Measurements from ENCODE around the gene ARID3A.
"Not testable (repeated sequence)": the region's sequence is repeated elsewhere in the genome, so short reads cannot be mapped to it uniquely, and the experiment has no call there.

ARID3A gene, protein sequence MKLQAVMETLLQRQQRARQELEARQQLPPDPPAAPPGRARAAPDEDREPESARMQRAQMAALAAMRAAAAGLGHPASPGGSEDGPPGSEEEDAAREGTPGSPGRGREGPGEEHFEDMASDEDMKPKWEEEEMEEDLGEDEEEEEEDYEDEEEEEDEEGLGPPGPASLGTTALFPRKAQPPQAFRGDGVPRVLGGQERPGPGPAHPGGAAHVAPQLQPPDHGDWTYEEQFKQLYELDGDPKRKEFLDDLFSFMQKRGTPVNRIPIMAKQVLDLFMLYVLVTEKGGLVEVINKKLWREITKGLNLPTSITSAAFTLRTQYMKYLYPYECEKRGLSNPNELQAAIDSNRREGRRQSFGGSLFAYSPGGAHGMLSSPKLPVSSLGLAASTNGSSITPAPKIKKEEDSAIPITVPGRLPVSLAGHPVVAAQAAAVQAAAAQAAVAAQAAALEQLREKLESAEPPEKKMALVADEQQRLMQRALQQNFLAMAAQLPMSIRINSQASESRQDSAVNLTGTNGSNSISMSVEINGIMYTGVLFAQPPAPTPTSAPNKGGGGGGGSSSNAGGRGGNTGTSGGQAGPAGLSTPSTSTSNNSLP
- 14.2 to 72.6 (median 43.3) reads per million in 18 experiments for total RNA-seq

DNA sequence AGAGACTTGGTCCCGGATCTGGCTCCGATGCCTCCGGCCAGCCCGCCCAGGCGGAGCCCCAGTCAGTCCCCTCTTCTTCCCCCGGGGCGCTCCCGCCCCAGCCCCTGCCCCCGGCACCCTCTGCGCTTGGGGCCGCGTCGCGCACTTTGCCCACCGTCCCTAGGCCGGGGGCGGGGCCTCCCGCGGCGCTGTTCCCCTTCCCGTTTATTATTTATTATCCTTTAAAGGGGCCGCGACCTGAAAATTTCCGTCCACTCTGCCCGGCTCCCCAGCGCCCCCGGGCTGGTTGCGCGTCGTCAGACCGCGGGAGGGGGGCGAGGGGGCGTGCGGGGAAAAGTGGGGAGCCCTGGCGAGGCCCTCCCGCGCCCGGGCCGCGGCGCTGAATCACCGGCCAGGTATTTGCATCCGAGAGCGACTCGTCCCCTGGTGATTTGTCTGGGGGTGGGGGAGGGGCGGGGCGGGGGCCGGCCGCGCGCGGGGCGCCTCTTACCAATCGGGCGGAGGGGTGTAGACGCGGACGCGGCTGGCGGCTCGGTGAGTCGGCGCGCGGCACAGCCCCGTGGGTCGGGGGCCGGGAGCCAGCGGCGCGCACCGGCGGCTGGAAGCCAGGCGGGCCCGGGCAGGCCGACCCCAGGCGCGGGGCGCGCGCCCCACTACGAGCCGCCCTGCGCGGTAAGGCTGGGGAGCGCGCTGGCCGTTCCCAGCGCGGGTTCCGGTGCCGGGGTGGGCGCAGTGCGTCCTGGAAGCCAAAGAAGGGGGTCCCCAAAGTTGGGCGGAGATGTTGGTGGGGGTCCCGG, at the start of gene ARID3A:
ARID3A (plus strand) TSS at position 510 of the 797 bp plus-strand sequence. CDS start 3,494 bp downstream, outside the sequence.
- peak; percentile 77 to 82 for DNase-seq

DNA sequence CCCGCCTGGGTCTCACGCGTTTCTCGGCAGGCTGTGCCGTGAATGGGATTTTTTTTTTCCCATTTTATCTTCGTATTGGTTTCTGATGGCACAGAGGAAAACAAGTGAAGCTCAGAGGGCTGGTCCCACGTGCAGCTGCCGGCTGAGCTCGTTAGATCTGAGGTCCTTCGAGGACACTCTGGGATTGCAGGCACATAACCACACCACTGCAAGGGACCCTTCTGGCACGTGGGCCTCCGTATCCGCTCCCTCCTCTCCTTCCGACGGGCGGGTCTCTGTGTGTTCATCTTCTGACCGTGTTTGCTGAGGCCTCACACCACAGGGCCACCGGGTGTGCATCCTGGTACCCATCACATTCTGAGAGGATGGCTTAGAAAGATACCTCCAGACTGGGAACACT, 49.7 kb upstream of the ARID3A start:
- no peak for DNase-seq

DNA sequence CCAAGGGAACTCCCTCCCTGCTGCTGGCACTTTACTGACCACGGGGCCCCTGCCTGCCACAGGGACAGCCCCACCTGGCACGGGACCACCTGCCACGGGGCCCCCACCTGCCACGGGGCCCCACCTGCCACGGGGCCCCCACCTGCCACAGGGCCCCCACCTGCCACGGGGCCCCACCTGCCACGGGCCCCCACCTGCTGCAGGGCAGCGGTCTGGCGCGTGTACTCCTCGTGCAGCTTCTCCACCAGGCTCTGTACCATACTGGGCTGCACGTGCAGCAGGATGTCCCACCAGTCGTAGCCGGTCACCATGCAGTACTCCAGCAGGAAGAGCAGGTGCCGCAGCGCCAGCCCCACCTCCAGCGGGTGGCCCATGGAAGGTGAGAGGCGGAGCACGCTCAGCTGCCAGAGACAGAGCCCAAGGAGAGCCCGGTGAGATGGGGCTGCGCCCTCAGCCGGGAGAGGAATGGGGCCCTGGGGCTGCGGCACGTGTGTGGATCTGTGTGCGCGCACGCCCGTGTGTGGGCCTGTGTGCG, 49.0 kb upstream of the ARID3A start:
- no peak for DNase-seq

DNA sequence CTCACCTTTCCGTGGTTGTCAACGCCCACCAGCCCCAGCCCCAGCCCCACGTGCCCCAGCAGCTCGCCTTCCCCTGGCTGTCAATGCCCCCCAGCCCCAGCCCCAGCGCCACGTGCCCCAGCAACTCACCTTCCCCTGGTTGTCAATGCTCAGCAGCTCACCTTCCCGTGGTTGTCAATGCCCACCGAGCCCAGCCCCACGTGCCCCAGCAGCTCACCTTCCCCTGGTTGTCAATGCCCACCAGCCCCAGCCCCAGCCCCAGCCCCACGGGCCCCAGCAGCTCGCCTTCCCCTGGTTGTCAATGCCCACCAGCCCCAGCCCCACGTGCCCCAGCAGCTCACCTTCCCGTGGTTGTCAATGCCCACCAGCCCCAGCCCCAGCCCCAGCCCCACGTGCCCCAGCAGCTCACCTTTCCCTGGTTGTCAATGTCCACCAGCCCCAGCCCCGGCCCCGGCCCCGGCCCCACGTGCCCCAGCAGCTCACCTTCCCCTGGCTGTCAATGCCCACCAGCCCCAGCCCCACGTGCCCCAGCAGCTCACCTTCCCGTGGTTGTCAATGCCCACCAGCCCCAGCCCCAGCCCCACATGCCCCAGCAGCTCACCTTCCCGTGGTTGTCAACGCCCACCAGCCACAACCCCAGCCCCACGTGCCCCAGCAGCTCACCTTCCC, 47.7 kb upstream of the ARID3A start:
- not testable (repeated sequence) for DNase-seq

DNA sequence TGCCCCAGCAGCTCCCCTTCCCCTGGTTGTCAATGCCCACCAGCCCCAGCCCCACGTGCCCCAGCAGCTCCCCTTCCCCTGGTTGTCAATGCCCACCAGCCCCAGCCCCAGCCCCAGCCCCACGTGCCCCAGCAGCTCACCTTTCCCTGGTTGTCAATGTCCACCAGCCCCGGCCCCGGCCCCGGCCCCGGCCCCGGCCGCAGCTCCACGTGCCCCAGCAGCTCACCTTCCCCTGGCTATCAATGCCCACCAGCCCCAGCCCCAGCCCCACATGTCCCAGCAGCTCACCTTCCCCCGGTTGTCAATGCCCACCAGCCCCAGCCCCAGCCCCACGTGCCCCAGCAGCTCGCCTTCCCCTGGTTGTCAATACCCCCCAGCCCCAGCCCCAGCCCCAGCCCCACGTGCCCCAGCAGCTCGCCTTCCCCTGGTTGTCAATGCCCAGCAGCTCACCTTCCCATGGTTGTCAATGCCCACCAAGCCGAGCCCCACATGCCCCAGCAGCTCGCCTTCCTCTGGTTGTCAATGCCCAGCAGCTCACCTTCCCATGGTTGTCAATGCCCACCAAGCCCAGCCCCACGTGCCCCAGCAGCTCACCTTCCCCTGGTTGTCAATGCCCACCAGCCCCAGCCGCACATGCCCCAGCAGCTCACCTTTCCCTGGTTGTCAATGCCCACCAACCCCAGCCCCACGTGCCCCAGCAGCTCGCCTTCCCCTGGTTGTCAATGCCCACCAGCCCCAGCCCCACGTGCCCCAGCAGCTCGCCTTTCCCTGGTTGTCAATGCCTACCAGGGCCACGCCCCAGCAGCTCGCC, 46.9 kb upstream of the ARID3A start:
- not testable (repeated sequence) for DNase-seq

DNA sequence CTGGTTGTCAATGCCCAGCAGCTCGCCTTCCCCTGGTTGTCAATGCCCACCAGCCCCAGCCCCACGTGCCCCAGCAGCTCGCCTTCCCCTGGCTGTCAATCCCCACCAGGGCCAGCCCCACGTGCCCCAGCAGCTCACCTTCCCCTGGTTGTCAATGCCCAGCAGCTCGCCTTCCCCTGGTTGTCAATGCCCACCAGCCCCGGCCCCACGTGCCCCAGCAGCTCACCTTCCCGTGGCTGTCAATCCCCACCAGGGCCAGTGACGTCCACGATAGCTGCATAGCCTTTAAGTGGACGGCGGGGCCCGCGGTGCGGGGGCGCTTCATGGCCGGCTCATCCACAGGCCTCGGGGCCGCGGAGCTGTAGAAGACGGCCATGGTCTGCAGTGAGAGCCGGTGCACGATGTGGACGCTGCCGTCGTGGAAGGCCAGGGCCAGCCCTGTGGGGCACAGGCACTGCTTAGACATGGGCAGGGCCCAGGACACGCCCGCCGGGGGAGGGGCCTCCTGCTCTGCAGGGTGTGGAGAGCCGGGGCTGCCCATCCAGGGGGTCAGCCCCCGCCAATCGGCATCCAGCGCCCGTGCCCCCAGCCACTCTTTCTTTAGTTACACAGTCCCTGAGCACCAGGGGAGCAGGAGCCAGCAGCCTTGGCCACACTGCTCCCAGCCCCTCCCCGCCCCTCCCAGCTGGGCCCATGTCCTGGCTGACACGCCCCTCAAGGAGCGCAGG, 46.0 kb upstream of the ARID3A start:
- DNase-seq, result no peak

DNA sequence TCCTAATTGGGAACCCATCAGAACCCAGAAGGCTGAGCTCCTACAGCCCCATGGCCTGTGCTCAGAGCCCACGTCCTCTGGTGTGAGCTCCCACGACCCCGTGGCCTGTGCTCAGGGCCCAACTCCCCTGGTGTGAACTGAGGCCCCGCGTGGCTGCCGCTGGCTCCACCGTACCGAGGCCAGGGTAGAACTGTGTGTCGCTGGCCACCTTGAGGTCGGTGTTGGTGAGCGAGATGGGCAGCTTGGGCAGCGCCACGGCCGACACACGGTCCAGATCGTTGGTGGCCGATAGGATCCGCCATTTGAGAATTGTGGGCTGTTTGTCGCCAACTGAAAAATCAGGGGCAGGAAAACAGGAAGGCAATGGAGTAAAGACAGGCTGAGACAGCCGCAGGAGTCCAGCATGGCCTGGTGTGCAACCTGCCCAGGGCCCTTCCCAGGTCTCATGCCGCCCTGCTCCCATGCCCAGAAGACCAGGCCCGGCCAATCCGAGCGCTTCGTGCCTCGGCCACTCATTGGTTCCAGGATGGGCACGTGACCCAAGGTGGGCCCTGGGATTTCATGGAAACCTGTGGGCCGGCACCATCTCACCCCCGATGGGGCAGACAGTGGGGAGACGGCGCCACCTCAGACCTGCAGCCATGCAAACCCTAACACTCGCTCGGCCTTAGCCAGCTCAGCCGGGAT, 44.3 kb upstream of the ARID3A start:
- DNase-seq, result no peak

DNA sequence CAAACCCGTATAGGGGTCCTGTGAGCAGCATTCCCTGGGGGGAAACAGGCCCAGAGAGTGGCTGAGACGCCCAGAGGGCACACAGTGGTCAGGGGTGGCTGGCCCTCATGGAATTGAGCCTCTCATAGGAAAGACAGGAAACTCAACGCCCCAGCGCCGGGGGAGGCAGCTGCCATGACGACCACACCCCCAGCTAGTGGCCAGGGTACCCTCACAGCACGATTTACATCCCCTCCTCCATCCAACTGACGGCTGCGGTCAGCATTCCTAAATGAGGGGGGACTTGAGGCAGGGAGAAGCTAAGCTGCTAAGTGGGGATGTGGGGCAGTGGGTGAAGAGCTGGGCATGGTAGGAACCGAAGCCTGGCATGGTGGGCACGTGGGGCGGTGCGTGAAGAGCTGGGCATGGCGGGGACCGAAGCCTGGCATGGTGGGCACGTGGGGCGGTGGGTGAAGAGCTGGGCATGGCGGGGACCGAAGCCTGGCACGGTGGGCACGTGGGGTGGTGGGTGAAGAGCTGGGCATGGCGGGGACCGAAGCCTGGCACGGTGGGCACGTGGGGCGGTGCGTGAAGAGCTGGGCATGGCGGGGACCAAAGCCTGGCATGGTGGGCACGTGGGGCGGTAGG, 42.9 kb upstream of the ARID3A start:
- DNase-seq, result no peak

DNA sequence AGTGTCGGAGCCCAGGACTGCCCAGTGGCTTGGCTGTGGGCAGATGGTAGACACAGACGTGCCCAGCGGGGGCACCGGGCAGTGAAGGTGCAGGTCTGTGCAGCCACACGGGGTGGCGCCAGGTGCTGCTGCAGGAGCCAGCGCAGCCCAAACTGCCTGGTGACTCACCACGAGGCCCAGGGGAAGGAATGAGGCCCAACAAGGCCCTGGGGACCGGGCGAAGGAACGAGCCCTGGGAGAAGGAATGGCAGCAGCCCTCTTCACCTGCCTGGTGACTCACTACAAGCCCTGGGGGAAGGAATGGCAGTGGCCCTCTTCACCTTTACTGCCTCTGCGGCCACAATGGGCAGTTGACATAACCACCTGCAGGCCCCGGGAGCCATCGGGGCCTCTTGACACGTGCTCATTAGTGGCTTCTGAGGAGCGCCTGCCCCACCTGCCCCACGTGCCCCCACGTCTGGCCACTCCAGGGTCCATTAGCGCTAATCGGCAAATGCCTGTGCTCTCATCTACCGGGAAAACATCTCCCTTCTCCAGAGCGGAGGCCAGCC, 42.1 kb upstream of the ARID3A start:
- no peak for DNase-seq

DNA sequence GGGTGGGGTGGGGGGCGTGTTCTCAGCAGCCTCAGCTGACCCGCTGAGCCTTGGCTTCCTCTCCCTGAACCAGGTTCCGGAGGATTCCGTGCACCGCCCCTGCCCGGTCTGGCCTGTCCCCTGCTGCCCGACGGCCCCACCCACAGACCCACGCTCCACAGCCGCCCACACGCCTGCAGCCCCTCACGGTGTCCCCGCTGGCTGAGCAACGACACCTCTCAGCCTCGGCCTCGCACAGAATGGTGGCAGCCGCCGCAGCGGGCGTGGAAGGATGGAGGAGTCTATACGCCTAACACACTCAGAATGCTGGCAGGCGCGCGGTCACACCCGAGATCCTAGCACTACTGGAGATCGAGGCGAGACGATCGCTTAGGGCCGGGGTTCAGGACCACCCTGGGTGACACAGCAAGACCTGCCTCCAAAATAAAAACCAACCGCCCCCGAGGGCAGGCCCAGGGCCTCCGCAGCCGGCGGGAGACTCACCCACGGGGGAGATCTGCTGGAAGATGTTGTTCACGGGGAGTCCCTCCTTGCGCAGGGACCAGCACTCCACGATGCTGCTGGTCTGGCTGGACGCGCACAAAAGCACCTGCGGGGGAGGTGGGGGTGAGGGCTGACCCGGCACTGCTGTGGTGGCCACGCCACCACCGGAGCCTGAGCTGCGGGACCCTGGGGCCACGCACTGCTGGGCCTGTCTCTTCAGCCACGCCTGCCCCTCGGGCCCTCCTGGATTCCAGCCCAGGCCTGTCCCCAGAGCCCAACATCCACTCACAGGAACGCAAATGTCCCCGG, 41.2 kb upstream of the ARID3A start:
- DNase-seq, result no peak

DNA sequence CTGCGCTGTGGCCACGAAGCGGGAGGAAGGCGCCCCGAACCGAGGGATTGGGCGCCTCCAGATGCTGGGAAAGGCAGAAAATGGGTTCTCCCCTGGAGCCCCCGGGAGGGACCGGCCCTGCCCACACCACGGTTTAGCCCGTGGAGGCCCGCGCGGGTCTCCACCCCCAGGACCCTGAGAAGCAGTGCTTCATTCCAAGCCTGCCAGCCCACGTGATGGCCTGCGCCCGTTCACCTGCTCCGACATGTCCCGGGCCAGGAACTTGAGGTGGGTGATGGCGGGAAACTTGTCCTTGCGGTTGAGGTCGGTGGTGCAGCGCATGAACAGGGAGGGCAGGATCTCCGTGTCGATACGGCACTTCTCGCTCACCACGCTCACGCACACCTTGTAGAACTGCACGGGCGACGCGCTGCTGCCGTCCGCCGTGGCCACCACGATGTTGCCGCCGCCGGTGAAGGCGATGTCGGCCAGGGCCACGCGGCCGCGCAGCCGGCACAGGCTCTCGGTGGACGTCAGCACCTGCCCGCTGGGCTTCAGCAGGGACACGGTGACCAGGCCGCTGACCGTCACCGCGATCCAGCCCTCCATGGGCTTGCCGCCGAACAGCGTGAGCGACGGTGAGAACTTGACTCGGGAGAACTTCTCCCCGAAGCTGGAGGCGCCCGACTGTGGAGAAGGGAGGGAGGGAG, 40.2 kb upstream of the ARID3A start:
- no peak for DNase-seq

DNA sequence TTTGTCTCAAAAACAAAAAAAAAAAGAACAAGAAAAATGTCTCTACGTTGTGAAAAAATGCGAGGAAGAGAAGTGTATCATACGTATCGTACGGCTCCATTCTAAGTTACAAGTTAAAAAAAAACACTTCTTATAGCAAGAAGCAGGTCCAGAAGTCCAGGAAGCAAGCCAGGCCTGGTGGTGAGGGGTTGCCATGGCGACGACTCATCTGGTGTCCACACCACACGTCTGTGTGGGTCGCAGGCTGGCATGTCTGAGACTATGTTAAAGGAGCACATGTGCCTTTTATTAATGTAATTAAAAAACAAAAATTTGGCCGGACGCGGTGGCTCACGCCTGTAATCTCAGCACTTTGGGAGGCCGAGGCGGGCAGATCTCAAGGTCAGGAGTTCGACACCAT, 38.8 kb upstream of the ARID3A start:
- no peak for DNase-seq

DNA sequence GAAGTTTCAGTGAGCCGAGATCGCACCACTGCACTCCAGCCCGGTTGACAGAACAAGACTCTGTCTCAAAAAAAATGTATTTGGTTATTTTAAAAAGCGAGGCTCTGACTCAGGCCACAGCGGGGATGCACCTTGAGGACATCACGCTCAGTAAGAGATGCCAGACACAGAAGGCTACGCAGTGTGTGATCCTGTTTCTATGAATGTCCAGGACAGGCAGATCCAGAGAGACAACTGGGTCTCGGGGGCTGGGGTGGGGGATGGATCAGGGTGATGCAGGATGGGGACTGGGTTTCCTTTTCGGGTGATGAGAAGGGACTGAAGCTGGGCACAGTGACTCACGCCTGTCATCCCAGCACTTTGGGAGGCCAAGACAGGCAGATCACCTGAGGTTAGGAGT, 38.2 kb upstream of the ARID3A start:
- DNase-seq, result no peak

DNA sequence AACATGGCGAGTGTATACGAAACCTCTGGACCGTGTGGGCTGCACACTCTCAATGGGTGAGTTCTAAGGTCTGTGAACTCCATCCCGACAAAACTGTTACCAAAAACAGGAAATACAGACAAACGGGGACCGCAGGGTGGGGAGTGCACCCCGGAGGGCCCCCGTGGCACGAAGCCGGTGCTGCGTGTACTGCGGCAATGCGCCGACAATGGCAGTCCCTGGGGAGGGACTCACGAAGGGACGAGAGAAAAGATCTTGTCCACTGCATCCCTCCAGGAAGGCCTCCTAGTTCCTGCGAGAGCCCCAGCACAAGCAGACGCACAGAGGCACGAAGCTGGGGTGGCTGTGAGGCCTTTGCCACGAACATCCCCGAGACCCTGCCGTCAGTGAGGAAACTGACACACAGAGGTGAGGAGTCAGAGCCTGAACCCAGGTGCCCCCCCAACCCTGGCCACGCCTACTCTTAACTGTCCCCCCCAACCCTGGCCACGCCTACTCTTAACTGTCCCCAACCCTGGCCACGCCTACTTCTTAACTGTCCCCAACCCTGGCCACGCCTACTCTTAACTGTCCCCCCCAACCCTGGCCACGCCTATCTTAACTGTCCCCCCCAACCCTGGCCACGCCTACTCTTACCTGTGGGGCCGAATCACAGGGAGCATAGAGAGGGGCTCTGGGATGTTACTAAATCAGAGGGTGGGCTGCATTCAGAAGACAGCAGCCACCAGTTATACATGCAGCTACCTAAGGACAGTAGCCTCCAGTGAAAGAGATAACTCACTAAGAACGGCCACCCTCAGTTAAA, 37.1 kb upstream of the ARID3A start:
- DNase-seq, result no peak

DNA sequence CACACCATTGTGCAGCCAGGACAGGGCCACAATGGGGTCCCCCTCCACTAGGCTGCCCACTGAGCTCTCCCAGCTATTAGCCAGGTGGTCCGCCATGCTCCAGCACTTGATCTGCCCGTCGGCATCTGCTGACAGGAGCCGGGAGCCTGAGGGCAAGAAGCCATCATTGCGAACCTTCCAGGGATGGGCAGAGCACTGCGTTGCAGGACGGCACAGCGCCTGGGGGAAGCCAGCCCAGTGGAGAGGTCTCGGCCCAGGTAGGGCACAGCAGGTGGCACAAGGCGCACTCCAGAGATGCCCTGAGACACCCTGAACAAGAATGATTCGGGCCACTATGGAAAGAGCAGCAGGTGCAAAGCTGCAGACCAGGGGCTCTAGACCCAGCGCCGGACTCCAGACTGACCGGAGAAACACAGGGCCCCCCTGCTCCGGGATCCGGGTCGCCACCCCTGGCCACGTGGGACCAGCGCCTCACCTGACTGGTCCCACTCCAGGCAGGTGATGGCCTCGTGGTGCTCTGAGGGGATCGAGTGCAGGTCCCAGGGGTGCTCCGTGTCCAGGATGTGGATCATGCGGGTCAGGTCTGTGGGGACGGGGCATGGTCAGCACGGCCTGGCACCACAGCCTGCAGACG, 36.1 kb upstream of the ARID3A start:
- DNase-seq, result no peak

DNA sequence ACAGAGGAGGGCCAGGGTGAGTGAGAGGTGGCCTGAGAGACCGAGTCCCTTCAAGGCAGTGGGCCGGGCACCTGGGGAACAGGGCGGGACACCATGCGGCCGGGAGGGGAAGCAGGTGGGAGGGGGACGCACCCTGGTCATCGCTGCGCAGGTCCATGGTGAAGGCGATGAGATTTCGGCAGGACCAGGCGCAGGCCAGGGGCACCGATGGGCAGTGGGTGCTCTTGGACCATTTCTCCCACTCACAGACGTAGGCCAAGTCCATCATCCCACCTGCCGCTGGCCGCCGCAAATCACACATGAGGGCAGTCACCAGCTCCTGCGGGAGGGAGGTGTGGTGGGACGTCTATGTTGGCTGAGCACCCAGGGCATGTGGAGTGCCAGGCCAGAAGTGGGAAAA, 35.0 kb upstream of the ARID3A start:
- no peak for DNase-seq
